GM21528 (cell line): ENCODE results near the gene CTNNA2.

Experiments
- ATAC-seq: cut with Tn5 transposase; IDR thresholded peaks from one replicate; pipeline ENCODE4 v1.9.1; 2021; ENCODE audit warnings: mild to moderate bottlenecking, moderate library complexity; ENCODE audit not compliant: unreplicated experiment, low FRiP score

Gene CTNNA2

DNA sequence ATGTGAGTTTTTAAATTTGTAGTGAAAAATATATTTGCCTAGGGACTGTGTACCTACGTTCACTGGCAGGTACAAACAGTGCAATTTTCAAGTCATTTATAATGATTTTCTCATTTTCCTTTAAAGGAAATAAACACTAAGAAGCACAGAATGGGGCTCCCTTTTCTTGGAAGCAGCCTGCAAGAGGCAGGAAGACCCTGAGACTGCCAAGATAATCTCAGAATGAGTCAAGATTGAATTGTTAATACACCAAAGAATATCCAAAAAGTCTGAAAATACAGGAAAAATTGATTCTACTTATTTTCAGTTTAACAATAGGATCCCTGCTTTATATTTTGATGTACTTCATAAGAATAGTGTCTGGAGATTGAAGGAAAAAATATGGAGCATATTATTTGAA is 331.2 kb downstream of the CTNNA2 start:
- no peak for ATAC-seq

DNA sequence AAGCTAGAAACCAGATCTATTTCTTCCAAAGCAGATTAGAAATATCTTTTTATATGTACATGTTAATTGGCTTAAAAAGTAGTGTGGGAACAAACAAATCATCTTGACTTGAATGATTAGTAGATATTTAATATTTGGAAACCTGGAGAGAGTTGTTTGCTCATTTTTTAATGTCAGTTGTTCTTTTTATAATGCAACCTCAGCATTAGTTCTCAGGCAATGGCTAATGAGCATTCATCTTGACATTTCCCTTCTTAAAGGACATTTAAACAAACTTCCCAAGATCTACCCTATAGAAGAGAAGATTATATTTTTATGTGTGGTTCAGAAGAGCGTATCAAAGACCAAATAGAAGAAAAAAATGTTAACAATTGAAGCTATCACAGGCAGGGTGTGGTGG is 334.0 kb downstream of the CTNNA2 start:
- no peak for ATAC-seq

GRCh38 chr2:79849241-79849640 is 336.4 kb downstream of the CTNNA2 start:
- no peak for ATAC-seq

- no peak for ATAC-seq
These were observed 337.1 kb downstream of the CTNNA2 start for GRCh38 chr2:79849949-79850348.

DNA sequence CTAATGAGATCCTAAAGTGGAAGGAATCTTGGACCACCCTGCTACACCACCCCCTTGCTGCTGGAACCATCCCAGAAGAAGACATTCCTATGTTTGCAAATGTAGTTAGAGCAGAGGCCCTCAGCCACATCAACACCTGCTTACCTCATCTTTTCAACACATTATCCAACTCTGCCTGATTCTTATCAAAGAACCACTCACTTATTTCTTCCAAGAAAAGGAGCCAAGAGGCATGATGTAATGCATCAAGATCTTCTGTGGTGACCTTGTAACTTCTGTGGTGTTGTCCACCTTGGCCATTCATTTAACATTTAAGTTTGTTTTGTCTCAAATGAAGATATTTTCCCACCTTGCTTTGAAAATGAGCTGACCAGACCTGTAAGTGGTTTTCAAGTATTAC is 338.1 kb downstream of the CTNNA2 start:
- ATAC-seq, result no peak

DNA sequence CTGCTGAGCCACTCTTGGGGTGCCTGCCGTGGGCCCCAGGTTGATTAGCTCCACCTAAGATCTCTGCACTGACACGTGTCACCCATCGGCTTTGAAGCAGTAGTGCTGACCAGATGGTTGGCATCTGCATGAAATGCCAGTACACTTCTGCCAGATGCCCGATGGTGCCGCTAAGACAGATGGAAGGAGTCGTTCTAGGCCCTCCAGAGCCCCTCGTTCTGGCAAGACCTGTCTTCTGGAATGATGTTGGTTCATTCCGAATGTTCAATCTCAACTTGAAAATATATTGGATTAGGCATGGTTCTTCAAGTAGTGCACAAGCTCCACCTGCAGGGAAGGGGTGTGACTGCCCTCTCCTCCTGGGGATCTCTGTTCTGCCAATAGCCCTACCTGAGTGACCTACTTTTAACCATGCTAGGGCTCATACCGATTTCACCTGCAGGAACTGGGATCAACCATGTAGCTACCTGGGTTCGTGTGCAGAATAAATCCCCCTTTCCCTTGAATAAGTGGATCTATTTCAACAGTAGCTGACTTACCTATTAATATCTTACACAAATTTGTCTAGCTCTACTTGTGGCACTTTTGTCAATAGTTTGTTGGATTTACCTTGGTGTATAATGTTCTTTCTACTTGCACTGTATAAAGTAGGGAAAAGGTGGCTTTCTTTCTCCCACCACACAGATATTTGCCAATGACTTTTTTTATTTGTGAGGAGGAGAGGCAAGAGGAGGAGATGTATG is 342.6 kb downstream of the CTNNA2 start:
- no peak for ATAC-seq

- ATAC-seq, result no peak
These were observed 345.0 kb downstream of the CTNNA2 start for GRCh38 chr2:79857888-79858287.

DNA sequence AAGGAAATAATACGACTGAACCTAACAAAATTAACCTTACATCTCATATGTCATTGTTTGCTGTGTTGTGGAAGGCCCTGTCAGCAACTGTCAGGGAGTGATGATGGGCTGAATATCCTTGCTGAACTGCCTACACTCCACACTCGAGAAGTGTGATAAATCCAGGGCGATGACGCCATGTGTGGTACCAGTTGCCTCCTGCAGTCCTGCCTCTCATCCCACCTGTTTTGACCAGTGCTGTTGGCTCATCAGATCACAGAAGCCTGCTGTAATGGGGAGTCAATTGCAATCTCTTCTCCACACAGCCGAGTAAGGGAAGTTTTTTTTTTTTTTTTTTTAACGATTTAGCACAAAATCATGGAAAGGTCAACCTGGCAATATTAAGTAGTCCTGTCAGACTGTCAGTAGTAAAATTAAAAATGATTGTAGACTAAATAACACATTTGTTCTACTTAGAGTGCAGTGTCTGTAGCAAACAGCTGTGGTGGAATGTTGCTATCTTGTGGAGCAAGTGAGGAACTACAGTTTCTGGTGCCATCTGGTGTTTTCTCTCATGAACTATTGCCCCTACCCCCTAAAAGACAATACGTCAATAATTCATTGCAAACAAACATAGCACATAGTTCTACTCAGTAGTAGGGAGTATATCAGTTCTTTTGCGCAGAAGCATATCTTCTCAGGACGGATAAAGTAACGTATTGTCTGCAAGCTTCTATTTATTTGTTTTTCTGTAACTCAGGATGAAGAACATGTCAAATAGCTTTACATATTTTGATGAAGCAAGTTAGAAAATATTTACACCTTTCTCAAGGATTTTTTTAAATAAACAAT is 347.6 kb downstream of the CTNNA2 start:
- no peak for ATAC-seq

GRCh38 chr2:79861059-79861374 is 348.2 kb downstream of the CTNNA2 start:
- no peak for ATAC-seq

DNA sequence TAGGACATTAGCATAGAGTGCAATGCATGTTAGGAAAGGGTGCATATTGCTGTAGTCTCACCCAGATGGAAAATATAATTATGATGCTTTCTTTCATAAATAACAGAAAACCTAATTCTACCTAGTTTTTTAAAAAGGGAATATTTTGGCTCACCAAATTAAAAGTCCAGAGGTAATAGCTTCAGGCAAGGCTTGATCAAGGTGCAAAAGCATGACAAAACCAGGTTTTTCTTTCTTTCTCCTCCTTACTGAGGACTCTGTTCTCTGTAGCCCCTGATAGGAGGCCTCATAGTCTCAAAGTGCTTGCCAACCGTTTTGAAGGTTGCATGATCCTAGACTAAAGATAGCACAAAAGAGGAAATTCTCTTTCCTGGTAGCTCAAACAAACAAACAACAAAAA is 349.9 kb downstream of the CTNNA2 start:
- ATAC-seq, result no peak

DNA sequence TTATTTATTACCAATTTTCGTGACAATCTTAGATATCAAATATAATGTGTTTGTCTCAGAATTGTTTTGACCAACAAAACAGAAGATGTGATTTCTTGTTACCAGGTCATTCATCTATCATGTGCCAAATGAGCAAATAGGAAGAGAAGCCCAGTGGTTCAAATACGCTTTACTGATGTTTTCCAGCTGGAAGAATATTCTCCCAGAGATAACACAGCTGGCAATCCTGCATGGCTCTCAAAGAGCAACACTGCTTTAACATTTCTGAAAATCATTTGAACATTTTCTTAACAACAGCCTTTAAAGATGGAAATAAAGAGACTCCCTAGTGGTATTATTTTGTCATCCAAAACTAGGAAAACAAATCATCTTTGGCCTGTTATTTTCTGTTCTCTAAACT is 359.8 kb downstream of the CTNNA2 start:
- ATAC-seq, result no peak

DNA sequence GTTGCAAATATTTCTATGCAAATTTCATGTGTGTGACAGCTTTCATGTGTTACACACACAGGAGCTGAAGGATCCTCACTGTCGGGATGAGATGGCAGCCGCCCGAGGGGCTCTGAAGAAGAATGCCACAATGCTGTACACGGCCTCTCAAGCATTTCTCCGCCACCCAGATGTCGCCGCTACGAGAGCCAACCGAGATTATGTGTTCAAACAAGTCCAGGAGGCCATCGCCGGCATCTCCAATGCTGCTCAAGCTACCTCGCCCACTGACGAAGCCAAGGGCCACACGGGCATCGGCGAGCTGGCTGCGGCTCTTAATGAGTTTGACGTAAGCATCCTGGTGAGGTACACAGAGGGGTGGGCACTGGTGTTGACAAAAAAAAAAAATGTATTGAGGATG is 361.2 kb downstream of the CTNNA2 start:
- ATAC-seq, result no peak

DNA sequence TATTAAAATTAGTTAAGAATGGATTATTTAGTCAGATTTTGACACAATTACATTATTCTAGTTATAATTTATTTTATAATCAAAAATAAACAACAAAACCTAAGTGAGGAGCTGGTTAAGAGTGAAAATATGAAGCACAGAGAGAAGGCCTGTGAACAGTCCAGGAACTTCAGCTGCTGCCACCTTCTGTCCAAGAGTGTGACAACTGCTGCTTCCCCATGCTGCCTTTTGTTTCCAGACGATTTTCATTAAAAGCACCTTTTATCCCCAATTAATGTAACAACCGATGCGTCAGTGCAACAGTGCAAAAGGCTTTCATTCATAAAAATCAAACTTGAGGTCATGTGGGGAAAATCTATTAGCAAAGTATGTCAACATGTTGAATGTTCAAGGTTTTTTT is 363.6 kb downstream of the CTNNA2 start:
- ATAC-seq, result no peak

- no peak for ATAC-seq
These were observed 369.7 kb downstream of the CTNNA2 start for GRCh38 chr2:79882548-79882947.

DNA sequence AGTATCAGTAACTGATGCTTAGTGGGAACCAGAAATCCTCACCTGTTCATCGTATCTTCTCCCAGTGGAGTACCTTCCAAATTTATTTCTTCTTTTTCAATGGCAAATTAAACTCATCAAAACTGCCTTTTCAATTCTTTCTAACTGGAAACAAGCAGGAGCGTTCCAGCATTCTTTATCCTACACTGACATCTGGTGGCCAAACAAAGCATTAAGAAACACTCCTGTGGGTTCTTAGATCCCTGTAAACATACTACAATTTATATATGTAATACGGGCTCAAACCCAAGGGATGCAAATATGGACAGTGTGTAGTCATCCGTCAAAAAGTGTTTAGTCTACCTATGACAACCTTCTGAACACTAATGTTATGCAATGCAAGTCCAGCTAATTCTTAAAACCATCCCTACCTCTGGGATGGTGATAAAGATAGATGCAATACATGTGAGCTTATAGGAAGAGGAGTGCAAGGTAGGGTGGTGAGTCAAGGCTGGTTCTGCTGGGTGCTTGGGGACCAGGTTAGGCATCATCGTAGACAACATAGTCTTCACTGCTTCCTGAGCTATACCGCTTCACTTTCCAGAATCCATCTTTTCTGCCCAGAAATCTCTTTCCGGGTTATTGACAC is 375.0 kb downstream of the CTNNA2 start:
- peak; percentile 64 for ATAC-seq

DNA sequence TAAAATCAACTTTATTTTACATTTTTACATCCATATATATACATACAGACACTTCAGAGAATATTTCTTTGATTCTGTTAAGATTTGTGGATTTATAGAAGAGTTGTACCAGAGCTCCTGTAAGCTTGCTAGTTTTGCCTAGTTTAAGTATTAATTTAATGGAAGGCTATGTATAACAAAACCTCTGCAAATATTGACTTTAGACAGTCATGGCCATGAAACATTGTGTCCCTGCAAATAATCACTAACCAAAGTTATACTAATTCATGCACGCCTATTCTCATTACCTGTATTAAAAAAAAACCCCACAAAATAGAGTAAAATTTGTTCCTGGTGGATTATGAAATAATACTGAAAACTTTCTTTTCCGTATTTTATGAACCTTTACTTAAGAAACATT is 379.3 kb downstream of the CTNNA2 start:
- no peak for ATAC-seq

- ATAC-seq, result no peak
These were observed 386.3 kb downstream of the CTNNA2 start for GRCh38 chr2:79899196-79899595.

DNA sequence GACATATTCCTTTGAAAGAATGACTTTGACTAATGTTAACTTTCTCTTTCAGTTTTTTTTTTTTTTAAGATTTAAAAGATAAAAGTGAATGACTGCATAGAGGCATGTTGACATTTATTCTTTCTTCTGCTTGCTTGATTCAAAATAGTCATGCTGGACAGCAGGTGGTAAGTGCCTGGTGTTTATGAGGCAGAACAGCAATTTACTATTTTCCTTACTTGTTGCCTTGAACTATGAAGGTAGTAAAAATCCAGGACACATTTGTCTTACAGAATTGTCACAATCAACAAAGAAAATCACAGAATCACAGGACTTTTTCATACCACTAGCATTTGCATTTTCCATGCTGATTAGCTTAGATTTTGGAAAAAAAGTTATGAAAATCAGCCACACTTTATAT is 388.3 kb downstream of the CTNNA2 start:
- no peak for ATAC-seq

- no peak for ATAC-seq
These were observed 390.6 kb downstream of the CTNNA2 start for GRCh38 chr2:79903222-79904000.

GRCh38 chr2:79906139-79906890 is 393.5 kb downstream of the CTNNA2 start:
- ATAC-seq, result no peak
